GM12874 (cell line): ENCODE data around the gene TSHZ2.

ENCODE experiments used
- CTCF ChIP-seq: IDR thresholded peaks from 2 replicates; pipeline ENCODE4 v1.5.1; 2011; ENCODE audit warnings: low read depth, mild to moderate bottlenecking, control low read depth, low read length, moderate library complexity; ENCODE audit not compliant: insufficient read depth

TSHZ2 gene

GRCh38 chr20:53445932-53446331, 473.8 kb downstream of the TSHZ2 start:
- TF ChIP-seq CTCF = no peak

GRCh38 chr20:53447316-53447715, 475.2 kb downstream of the TSHZ2 start:
- no peak for TF ChIP-seq CTCF

GRCh38 chr20:53448426-53448825, 476.3 kb downstream of the TSHZ2 start:
- no peak for TF ChIP-seq CTCF

- no peak for TF ChIP-seq CTCF
Observed at GRCh38 chr20:53448875-53449274, 476.7 kb downstream of the TSHZ2 start.

GRCh38 chr20:53453076-53453475, 480.9 kb downstream of the TSHZ2 start:
- no peak for TF ChIP-seq CTCF

- TF ChIP-seq CTCF = no peak
Observed at GRCh38 chr20:53454675-53455276, 482.6 kb downstream of the TSHZ2 start.

GRCh38 chr20:53463101-53463972, 491.2 kb downstream of the TSHZ2 start:
- no peak for TF ChIP-seq CTCF
